Activated CD4-positive, CD25-positive, alpha-beta regulatory T cell treated with anti-CD3 and anti-CD28 coated beads, Interleukin-2, amount 50 U/mL, for 24 hours (primary cell): ENCODE results near the gene PIK3R5.

Experiments
- ATAC-seq, 2 donors: fragments of 150-1000 bp; cut with Tn5 transposase; one replicate each; pipeline ENCODE4 v1.10.0; 2021; ENCODE audit warnings: mild to moderate bottlenecking in 1 of 2, moderate library complexity in 1 of 2

The PIK3R5 gene

GRCh38 chr17:8894673-8895578 is 70.6 kb downstream of the PIK3R5 start:
- ATAC-seq = peak; percentile 28 to 29

- no peak for ATAC-seq
Measured at GRCh38 chr17:8894202-8894671, 71.3 kb downstream of the PIK3R5 start.

- ATAC-seq = no peak
Measured at GRCh38 chr17:8893621-8894201, 71.8 kb downstream of the PIK3R5 start.

DNA sequence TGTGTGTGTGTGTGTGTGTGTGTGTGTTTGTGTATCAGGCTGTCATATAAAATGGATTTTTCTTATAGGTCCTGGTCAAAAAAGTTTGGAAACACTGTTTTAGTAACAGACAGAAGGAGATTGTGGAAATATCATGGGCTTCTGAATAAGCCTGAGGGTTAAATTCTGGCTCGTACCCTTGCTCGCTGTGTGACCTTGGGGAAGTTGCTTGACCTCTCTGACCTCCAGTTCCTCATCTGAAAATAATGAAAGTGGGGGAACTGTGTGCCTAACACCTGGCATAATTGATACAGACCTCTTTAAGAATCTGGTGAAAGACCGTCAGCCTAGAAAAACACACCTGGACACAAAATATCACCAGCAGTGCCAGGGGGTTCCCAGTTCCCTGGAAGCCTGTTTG is 72.4 kb downstream of the PIK3R5 start:
- no peak for ATAC-seq

GRCh38 chr17:8892338-8892690 is 73.2 kb downstream of the PIK3R5 start:
- peak; percentile 53 to 74 for ATAC-seq

DNA sequence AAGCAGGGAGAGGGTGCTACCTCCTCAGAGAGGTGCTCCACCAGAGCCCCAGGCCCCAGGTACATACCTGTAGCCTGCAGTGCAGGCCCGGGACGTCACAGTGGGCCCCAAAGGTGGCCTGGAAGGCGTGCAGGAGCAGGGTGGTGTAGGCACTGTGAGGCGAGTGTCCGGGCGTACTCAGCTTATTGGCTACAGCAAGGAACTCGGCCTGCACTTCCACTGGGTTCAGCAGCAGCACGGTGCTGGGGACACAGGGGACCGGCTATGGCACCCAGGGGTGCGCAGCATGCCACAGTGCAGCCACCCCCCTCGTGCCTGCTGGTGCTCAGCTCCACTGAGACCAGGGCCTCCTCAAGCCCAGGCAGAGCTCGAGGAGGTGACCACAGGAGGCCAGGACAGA is 74.8 kb downstream of the PIK3R5 start:
- no peak for ATAC-seq

GRCh38 chr17:8889458-8890210 is 75.9 kb downstream of the PIK3R5 start:
- no peak for ATAC-seq

- ATAC-seq = no peak
Measured at GRCh38 chr17:8888704-8889302, 76.7 kb downstream of the PIK3R5 start.

- no peak for ATAC-seq
Measured at GRCh38 chr17:8887834-8888703, 77.4 kb downstream of the PIK3R5 start.

GRCh38 chr17:8887301-8887700 is 78.2 kb downstream of the PIK3R5 start:
- ATAC-seq = no peak

DNA sequence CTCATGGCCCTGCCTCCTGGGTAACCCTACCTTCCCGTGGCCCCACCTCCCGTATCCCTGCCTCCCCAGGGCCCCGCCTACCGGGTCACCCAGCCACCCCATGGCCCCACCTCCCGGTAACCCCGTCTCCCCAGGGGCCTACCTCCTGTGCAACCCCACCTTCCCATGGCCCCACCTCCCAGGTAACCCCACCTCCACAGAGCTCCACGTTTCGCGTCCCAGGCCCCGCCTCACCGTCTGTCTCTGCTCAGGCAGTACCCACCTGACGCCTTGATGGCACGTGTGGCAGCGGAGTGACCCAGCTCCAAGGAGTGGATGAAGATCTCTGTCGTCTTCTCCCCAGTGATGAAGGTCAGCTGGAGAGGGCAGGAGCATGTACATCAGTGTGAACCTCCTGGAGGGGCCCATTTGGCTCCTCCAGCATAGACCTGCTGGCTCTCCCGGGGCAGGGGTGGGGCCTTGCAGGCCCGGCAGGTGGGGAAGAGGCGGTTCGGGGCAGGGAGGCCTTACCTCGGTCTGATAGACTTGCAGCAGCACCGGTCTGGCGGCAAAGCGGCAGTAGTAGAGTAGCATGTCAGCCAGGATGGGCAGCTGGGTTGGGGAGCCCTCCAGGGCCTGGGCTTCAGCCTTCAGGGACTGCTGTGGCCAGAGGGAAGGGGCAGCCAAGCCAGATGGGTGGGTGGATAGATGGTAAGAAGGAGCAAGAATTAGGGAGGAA is 79.4 kb downstream of the PIK3R5 start:
- peak in 1 of 2 donors; percentile 30 for ATAC-seq

GRCh38 chr17:8885163-8885966 is 80.1 kb downstream of the PIK3R5 start:
- peak; percentile 32 to 55 for ATAC-seq

DNA sequence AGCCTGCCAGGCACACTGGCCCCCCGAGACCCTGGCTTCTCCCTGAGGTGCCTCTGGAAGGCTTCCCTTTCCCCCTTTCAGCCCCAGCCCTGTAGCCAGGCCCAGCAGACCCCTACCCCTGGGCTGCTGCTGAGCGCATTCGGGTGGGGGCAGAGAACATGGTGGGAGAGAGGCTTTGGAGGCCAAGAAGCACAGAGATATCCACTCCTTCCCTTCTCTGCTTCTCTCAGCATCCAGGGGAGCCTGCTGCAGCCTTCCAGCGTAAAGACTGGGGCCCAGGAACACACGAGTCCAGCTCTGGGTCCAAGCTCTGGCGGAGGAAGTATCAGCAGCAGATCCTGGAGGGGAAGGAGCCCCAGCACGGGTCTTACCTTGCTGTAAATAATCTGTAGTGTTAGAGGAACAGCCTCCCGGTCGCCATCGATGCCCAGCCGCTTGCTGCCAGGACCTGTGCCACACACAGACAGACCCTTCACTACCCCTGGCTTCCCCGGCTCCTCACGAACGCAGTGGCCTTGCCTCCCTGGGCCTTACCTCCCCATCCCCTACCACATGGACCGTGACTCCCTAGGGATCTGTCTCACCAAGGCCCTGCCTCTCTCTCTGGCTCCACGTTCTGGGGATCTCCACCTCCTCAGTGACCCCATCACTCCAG is 81.0 kb downstream of the PIK3R5 start:
- no peak for ATAC-seq

GRCh38 chr17:8883353-8883752 is 82.2 kb downstream of the PIK3R5 start:
- no peak for ATAC-seq

GRCh38 chr17:8881606-8882005 is 83.9 kb downstream of the PIK3R5 start:
- no peak for ATAC-seq

- ATAC-seq = no peak
Measured at GRCh38 chr17:8880466-8880865, 85.0 kb downstream of the PIK3R5 start.

DNA sequence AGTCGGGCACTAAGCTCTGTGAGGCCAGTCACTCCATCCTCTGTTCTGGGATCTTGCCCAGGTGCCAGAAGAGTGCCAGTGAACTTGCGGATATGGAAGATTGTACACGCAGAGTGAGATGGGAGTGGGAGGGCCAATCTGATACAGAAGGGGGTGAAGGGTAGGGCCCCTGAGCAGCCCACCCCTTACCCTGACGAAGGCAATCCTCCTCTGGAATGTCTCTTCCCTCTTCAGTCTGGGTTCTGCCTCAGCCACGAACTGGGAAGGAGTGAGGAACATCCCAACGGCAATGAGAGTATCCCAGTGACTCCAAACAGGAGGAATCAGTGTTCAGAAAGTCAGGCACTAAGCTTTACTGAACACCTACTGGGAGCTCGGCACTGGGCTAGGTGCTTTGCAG is 86.1 kb downstream of the PIK3R5 start:
- no peak for ATAC-seq

GRCh38 chr17:8877984-8878383 is 87.5 kb downstream of the PIK3R5 start:
- no peak for ATAC-seq

GRCh38 chr17:8875957-8876356 is 89.5 kb downstream of the PIK3R5 start:
- ATAC-seq = no peak

GRCh38 chr17:8875436-8875835 is 90.1 kb downstream of the PIK3R5 start:
- no peak for ATAC-seq
